H1 (cell line): ENCODE data around the gene HOMER2. TPM values are rescaled to one million over a fixed set of nuclear protein-coding genes. Genes with fewer than 3 reads are reported as not detected.

ENCODE experiments used
- CHD7 ChIP-seq: fragments of 300-600 bp; sonication (generic); IDR thresholded peaks from 2 replicates; pipeline ENCODE4 v1.7.1; 2012; ENCODE audit warnings: low read length, moderate library complexity, mild to moderate bottlenecking, inconsistent platforms; ENCODE audit not compliant: insufficient replicate concordance
- SIN3A ChIP-seq, 2 experiments: IDR thresholded peaks in 1 of 2; conservative IDR thresholded peaks in 1 of 2; 2 replicates each; pipeline ENCODE4 v1.6.1; 2011 to 2012; ENCODE audit warnings: low read length in 2 of 2, improper control_type of control experiment in 1 of 2, low read depth in 1 of 2, mild to moderate bottlenecking in 1 of 2
- TAF1 ChIP-seq: IDR thresholded peaks from 2 replicates; pipeline ENCODE4 v1.6.1; 2011; ENCODE audit warnings: mild to moderate bottlenecking, low read depth, low read length
- ZNF274 ChIP-seq: IDR thresholded peaks from 2 replicates; pipeline ENCODE4 v1.7.0; 2012; ENCODE audit warnings: low read length, borderline replicate concordance; ENCODE audit errors: extremely low read depth
- polyA plus RNA-seq, 7 experiments: library from polyadenylated mRNA; depleted of rRNA in 3 of 7; stranded (reverse) in 5 of 7; unstranded in 2 of 7; fragments of >200 nt in 5 of 7; fragments of 200-250 nt in 2 of 7; gene quantifications; 1 replicate in 5 of 7; 2 replicates in 1 of 7; 4 replicates in 1 of 7; pipeline versions ENCODE4 v1.2.1 to v1.2.3, GENCODE V29; 2011 to 2013; ENCODE audit warnings: missing spikeins in 2 of 7, mixed read lengths in 2 of 7
- total RNA-seq: library from RNA; stranded (reverse); fragmentation: NEBNext Ultra II Directional; extraction: Animal tissue kit (Norgen Biotek cat#: 25700); gene quantifications from 2 replicates; pipeline ENCODE4 v1.2.1, GENCODE V29; 2021

The HOMER2 gene
- total and polyA plus RNA-seq, 2 of the 8 experiments (the other 6 are each of a cell fraction or from before 2014, with no cell fraction given) = 12.5 to 27.6 TPM

DNA sequence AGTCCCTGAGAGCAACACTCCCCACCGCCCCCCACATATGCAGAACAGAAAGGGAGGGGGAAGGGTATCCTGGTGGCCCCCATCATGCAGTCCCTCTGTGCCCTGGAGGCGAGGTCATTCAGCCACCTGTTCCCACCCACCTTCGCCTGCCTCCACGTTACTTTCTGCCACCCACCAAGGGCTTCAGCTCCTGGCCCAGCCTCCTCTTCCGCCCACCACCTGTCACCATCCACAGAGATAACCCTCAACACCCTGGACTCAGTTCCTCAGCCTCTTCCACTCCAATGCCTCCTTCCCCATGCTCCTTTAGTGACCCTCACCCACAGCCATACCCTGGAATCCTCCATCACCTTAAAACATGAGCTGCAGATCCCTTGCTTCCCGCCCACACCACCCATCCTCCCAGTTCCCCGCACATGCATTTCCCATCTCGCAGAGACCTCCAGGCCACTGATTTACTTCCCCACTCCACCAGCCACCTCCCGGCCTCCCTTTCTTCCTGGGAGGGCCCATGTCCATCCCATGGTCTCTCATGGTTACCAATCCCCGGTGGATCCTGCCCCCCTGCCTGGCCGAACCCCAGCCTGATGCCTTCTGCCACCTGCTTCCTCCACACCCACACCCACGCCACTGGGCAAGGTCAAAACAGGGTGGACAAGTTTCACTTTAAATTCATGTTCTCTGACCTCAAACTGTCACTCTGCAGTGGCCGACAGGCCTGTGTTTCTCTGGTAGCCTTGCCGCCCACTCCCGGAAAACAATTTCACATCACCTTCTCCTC, 18.2 kb downstream of the HOMER2 start (continued):
- no peak for TF ChIP-seq CHD7
- TF ChIP-seq TAF1 = no peak
- no peak for TF ChIP-seq SIN3A (conservative IDR thresholded peaks at IDR 0.05 in 1 of 2, IDR thresholded peaks at IDR 0.05 in 1 of 2; ENCODE audit: low read depth in 1 of 2, low read length in 2 of 2)
- no peak for TF ChIP-seq ZNF274
